SU-DHL-6 (cell line): ENCODE measurements around the gene CAMKK2.

Source experiments
- H2AFZ ChIP-seq: fragments of 200-600 bp; sonication (generic); 2 replicates; pipeline ENCODE4 v1.6.1; 2014; ENCODE audit warnings: low read depth, mild to moderate bottlenecking, moderate library complexity, mixed read lengths, antibody characterized with exemption, low read length; ENCODE audit not compliant: severe bottlenecking
- H3F3A ChIP-seq: fragments of 200-600 bp; shearing (Covaris generic); 2 replicates; pipeline ENCODE4 v1.6.0; 2016; ENCODE audit warnings: antibody characterized with exemption, mild to moderate bottlenecking; ENCODE audit not compliant: insufficient read depth
- H3K27ac ChIP-seq: fragments of 200-600 bp; sonication (generic); 2 replicates; pipeline ENCODE4 v1.5.1; 2016; ENCODE audit warnings: low read depth, mild to moderate bottlenecking, low read length, moderate library complexity, mixed read lengths
- H3K27me3 ChIP-seq: fragments of 200-600 bp; sonication (generic), shearing (Covaris generic); 2 replicates; pipeline ENCODE4 v1.6.0; 2014; ENCODE audit warnings: mild to moderate bottlenecking, low read length
- H3K36me3 ChIP-seq: fragments of 200-600 bp; sonication (generic); 2 replicates; pipeline ENCODE4 v1.6.1; 2014; ENCODE audit warnings: mild to moderate bottlenecking, low read length, mixed read lengths
- H3K4me2 ChIP-seq: fragments of 300-600, 200-600 bp; shearing (Covaris generic), sonication (generic); 2 replicates; pipeline ENCODE4 v1.6.0; 2014; ENCODE audit warnings: low read length, low read depth, mild to moderate bottlenecking; ENCODE audit not compliant: poor library complexity, severe bottlenecking
- H3K4me3 ChIP-seq: fragments of 200-600 bp; sonication (generic); 2 replicates; pipeline ENCODE4 v1.5.1; 2014; ENCODE audit warnings: antibody characterized with exemption, low read length, mild to moderate bottlenecking, mixed read lengths; ENCODE audit not compliant: insufficient read depth, poor library complexity, severe bottlenecking
- H3K79me2 ChIP-seq: fragments of 200-600 bp; sonication (generic); 2 replicates; pipeline ENCODE4 v1.6.1; 2014; ENCODE audit warnings: mild to moderate bottlenecking, low read length, moderate library complexity; ENCODE audit not compliant: insufficient read depth
- H3K9ac ChIP-seq: fragments of 200-600 bp; sonication (generic); 2 replicates; pipeline ENCODE4 v1.7.0; 2014; ENCODE audit warnings: mild to moderate bottlenecking, low read length
- H3K9me2 ChIP-seq: fragments of 200-600 bp; sonication (generic); replicated peaks from 2 replicates; pipeline ENCODE4 v1.6.1; 2014; ENCODE audit warnings: low read length; ENCODE audit not compliant: insufficient read depth
- H3K9me3 ChIP-seq: fragments of 200-600 bp; sonication (generic); 2 replicates; pipeline ENCODE4 v1.6.1; 2014; ENCODE audit warnings: low read length, mixed read lengths; ENCODE audit not compliant: insufficient read depth
- H4K20me1 ChIP-seq: fragments of 200-600 bp; sonication (generic); 2 replicates; pipeline ENCODE4 v1.6.1; 2014; ENCODE audit warnings: low read depth, mild to moderate bottlenecking, antibody characterized with exemption, low read length, moderate library complexity, mixed read lengths
- CTCF ChIP-seq: fragments of 200-600 bp; sonication (generic); IDR thresholded peaks from one replicate; pipeline ENCODE4 v1.5.1; 2017; ENCODE audit warnings: antibody characterized with exemption, mild to moderate bottlenecking, low read length, moderate library complexity; ENCODE audit not compliant: insufficient read depth, poor library complexity, severe bottlenecking
- EZH2phosphoT487 ChIP-seq: fragments of 200-600 bp; sonication (generic), shearing (Covaris generic); conservative IDR thresholded peaks from 2 replicates; pipeline ENCODE4 v1.6.1; 2018; ENCODE audit warnings: mild to moderate bottlenecking, antibody characterized with exemption, low read length, moderate library complexity, mixed read lengths

The CAMKK2 gene

DNA sequence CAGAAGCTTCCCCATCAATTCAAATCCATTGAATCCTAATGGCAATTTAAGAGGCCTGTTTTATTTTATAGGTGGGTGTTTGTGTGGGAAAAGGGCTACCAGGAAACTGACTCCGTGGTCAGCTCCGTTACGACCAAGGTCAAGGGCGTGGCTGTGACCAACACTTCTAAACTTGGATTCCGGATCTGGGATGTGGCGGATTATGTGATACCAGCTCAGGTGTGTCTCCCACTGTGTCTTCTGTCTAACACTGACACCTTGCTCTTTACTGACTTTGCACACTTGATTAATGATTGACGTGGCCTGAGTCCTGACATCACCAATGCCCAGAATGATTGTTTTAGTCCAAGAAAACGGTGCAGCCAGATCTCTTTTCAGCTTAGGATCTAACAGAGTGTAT, 79.4 kb downstream of the CAMKK2 start:
- no peak overlapping the region for H3K4me2 ChIP-seq
- H4K20me1 ChIP-seq = no peaks in the 10 kb centered on the region
- TF ChIP-seq CTCF (no peak), EZH2phosphoT487 (no peak)
- H3K4me3 ChIP-seq = no peak overlapping the region
- H3K36me3 ChIP-seq = no peaks in the 10 kb centered on the region
- H3K27ac ChIP-seq = no peak overlapping the region
- H3K27me3 ChIP-seq = no peaks in the 10 kb centered on the region
- no peak overlapping the region for H2AFZ ChIP-seq
- H3K9me3 ChIP-seq = no peaks in the 10 kb centered on the region
- 0 out of 2 replicates have a peak, but pooled peaks cover 2% of the 10 kb centered on the region for H3F3A ChIP-seq
- H3K9ac ChIP-seq = no peak overlapping the region
- H3K9me2 ChIP-seq = no peaks in the 10 kb centered on the region
- no peaks in the 10 kb centered on the region for H3K79me2 ChIP-seq

DNA sequence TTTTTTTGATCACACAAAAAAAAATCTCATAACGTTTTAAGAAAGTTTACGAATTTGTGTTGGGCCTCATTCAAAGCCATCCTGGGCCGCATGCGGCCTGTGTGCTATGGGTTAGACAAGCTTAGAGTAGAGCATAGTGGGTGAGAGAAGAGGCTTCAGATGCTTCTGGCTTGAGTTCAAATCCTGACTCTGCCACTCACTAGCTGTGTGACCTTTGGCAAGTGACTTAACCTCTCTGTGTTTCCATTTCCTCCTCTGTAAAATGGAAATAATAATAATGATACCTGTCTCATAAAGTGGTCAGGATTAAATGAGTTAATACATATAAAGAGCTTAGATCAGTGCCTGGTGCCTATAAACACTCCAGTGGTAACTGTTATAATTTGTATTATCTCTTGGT, 80.4 kb downstream of the CAMKK2 start:
- Histone ChIP-seq H4K20me1 (no peaks in the 10 kb centered on the region), H3K79me2 (no peaks in the 10 kb centered on the region), H3K27ac (no peak overlapping the region), H3F3A (0 out of 2 replicates have a peak, but pooled peaks cover 2% of the 10 kb centered on the region), H2AFZ (no peak overlapping the region), H3K4me2 (no peak overlapping the region), H3K9me2 (no peaks in the 10 kb centered on the region), H3K27me3 (no peaks in the 10 kb centered on the region), H3K36me3 (no peaks in the 10 kb centered on the region), H3K9ac (no peak overlapping the region), H3K4me3 (no peak overlapping the region), H3K9me3 (no peaks in the 10 kb centered on the region)
- TF ChIP-seq CTCF (no peak), EZH2phosphoT487 (no peak)

DNA sequence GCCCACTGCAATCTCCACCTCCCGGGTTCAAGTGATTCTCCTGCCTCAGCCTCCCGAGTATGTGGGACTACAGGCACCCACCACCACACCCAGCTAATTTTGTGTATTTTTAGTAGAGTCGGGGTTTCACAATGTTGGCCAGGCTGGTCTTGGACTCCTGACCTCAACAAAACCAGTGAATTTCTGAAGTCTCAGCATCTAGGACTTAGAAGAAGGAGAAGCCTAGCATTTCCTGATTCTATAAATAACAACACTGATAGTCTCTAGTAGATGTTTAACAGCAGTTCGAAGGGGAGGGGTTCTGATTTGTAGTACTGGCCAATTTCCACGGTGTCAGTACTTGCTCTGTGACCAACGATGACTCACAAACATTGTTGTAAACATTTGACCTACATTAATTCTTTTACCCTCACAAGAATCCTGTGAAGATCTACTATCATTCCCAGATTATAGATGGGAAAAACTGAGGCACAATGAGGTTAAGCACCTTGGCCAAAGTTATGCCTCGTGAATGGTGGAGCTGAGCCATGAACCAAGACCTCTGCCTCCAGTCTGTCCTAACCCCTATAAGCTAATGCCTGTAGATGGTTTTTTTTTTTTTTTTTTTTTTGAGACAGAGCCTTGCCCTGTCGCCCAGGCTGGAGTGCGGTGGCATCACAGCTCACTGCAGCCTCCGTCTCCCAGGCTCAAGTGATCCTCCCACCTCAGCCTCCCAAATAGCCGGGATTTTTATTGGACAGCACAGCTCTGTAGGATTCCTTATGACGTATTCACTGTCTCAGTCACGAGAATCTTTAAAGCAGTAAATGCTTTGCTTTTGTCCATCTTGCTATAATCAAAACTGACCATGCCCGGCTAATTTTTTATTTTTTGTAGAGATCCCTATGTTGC, 81.4 kb downstream of the CAMKK2 start:
- Histone ChIP-seq H3K4me2 (no peak overlapping the region), H3K79me2 (no peaks in the 10 kb centered on the region), H3K9me2 (no peaks in the 10 kb centered on the region), H4K20me1 (no peaks in the 10 kb centered on the region), H2AFZ (no peak overlapping the region), H3K9ac (no peak overlapping the region), H3K36me3 (no peaks in the 10 kb centered on the region), H3K27ac (no peak overlapping the region), H3F3A (0 out of 2 replicates have a peak, but pooled peaks cover 2% of the 10 kb centered on the region), H3K4me3 (no peak overlapping the region), H3K9me3 (no peaks in the 10 kb centered on the region), H3K27me3 (no peaks in the 10 kb centered on the region)
- no peak for TF ChIP-seq CTCF
- TF ChIP-seq EZH2phosphoT487 = no peak
